HepG2 (cell line): ENCODE results near the gene CDH23. TPM values are rescaled to one million over a fixed set of nuclear protein-coding genes. Genes with fewer than 3 reads are reported as not detected.
A peak's percentile ranks its signal among the peaks of the same experiment; 100 is the strongest.

Source experiments
- AHDC1 ChIP-seq: sonication (generic); formaldehyde crosslinking; IDR thresholded peaks from 2 replicates; pipeline ENCODE4 v1.5.1; 2020; ENCODE audit warnings: mild to moderate bottlenecking, missing genetic modification reagents, borderline replicate concordance
- CBX2 ChIP-seq, 2 experiments: fragments of 200-600 bp in 1 of 2; sonication (generic); formaldehyde crosslinking in 1 of 2; IDR thresholded peaks; 2 replicates each; pipeline versions ENCODE4 v1.7.0 to v1.8.1; 2018 to 2022; ENCODE audit warnings: low read depth in 2 of 2, low read length in 1 of 2, mild to moderate bottlenecking in 1 of 2, missing genetic modification reagents in 1 of 2
- HBP1 ChIP-seq: IDR thresholded peaks from 2 replicates; pipeline ENCODE4 v1.6.1; 2016; ENCODE audit warnings: low read depth, control low read depth
- MYPOP ChIP-seq: sonication (generic); formaldehyde crosslinking; IDR thresholded peaks from 2 replicates; pipeline ENCODE4 v1.8.1; 2023; ENCODE audit warnings: mild to moderate bottlenecking, moderate library complexity, missing genetic modification reagents
- PHF20 ChIP-seq: sonication (generic); formaldehyde crosslinking; IDR thresholded peaks from 2 replicates; pipeline ENCODE4 v1.5.0; 2020; ENCODE audit warnings: mild to moderate bottlenecking, missing genetic modification reagents
- SMAD9 ChIP-seq: sonication (generic); formaldehyde crosslinking; IDR thresholded peaks from 2 replicates; pipeline ENCODE4 v1.5.1; 2020; ENCODE audit warnings: mild to moderate bottlenecking, missing genetic modification reagents
- ZNF18 ChIP-seq: sonication (generic); formaldehyde crosslinking; IDR thresholded peaks from 2 replicates; pipeline ENCODE4 v1.8.0; 2022; ENCODE audit warnings: mild to moderate bottlenecking, missing genetic modification reagents; ENCODE audit not compliant: insufficient replicate concordance
- ZNF362 ChIP-seq: sonication (generic); formaldehyde crosslinking; IDR thresholded peaks from 2 replicates; pipeline ENCODE4 v1.4.0; 2020; ENCODE audit warnings: missing genetic modification reagents, mild to moderate bottlenecking, borderline replicate concordance
- ZNF639 ChIP-seq: conservative IDR thresholded peaks from 2 replicates; pipeline ENCODE4 v1.6.1; 2018; ENCODE audit warnings: missing genetic modification reagents
- ZNF710 ChIP-seq: sonication (generic); formaldehyde crosslinking; IDR thresholded peaks from 2 replicates; pipeline ENCODE4 v1.5.0; 2020; ENCODE audit warnings: mild to moderate bottlenecking, missing genetic modification reagents, borderline replicate concordance
- ZSCAN30 ChIP-seq: sonication (generic); formaldehyde crosslinking; IDR thresholded peaks from 2 replicates; pipeline ENCODE4 v1.5.0; 2020; ENCODE audit warnings: mild to moderate bottlenecking, missing genetic modification reagents
- polyA plus RNA-seq, 8 experiments: library from polyadenylated mRNA; depleted of rRNA in 3 of 8; stranded (reverse) in 7 of 8; unstranded in 1 of 8; fragments of >200 nt; fragmentation: Illumina TruSeq in 4 of 8; extraction: Trizol in 4 of 8; gene quantifications; 2 replicates each; pipeline versions ENCODE4 v1.2.1 to v1.2.3, GENCODE V29; 2011 to 2016; ENCODE audit warnings: low read depth in 4 of 8, missing spikeins in 1 of 8, mixed read lengths in 1 of 8; ENCODE audit not compliant: insufficient read depth in 1 of 8
- total RNA-seq, 5 experiments: library from RNA; depleted of rRNA; stranded (reverse); fragments of >200 nt; fragmentation: Illumina TruSeq; extraction: Trizol; gene quantifications; 2 replicates each; pipeline ENCODE4 v1.2.3, GENCODE V29; 2016; ENCODE audit warnings: low read depth in 1 of 5

Gene CDH23
- total and polyA plus RNA-seq, 2 of the 13 experiments (the other 11 are each of a cell fraction or from before 2014, with no cell fraction given): 0.13 TPM; not detected in 1

- TF ChIP-seq HBP1 (CRISPR knock-in tag) (peak; percentile 57; the same call in 1 of the 2 replicates), PHF20 (peak; percentile 61), ZNF362 (CRISPR knock-in tag) (0 out of 2 replicates have a peak, but pooled peaks have one; percentile 25), MYPOP (peak; percentile 93), SMAD9 (peak; percentile 93; the same call in 1 of the 2 replicates), CBX2 (IDR thresholded peaks at IDR 0.05; ENCODE audit: low read depth, low read length) (no peak), CBX2 (CRISPR knock-in tag; IDR thresholded peaks at IDR 0.05; ENCODE audit: low read depth) (no peak), ZNF710 (no peak), ZNF639 (CRISPR knock-in tag) (no peak), ZNF18 (CRISPR knock-in tag) (no peak), AHDC1 (CRISPR knock-in tag) (no peak), ZSCAN30 (CRISPR knock-in tag) (no peak)
Observed at GRCh38 chr10:71850743-71851464, 454.2 kb downstream of the CDH23 start, which contains the start of gene PSAP (continued).
